ENCODE data around the gene AATK.

AATK gene

GRCh38 chr17:81109957-81110356 lies 56.1 kb downstream of the AATK start:
- DNase-seq (ENCODE audit: insufficient read length) (no peak), FAIRE-seq (no peak)
- no peak for TF ChIP-seq POLR2AphosphoS5 (IDR thresholded peaks at IDR 0.05; ENCODE audit: low read depth, low read length)
- no peak for TF ChIP-seq POLR2A (IDR thresholded peaks at IDR 0.05; ENCODE audit: low read depth, low read length)
- TF ChIP-seq TAF1 (IDR thresholded peaks at IDR 0.05; ENCODE audit: borderline replicate concordance, low read depth, low read length): no peak

DNA sequence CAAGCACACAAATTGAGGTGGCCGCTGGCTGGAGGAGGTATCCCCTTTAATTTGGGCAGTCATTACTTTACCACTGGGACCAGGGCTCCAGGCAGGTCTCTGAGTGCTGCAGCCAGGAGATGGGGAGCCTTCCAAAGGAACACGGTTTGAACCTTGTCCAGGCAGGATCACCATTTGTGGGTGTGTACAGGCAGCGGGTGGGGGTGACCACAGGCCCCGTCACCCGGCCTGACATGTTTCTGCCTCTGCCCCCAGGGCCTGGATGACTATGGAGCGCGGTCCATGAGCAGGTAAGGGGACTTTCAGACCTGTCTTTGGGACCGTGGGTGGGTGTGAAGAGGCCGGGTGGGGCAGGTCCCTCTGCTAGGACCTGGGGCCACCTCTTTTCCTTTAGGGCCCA lies 57.8 kb downstream of the AATK start:
- FAIRE-seq (no peak), DNase-seq (ENCODE audit: insufficient read length) (no peak)
- TF ChIP-seq POLR2AphosphoS5 (IDR thresholded peaks at IDR 0.05; ENCODE audit: low read depth, low read length) (no peak), TAF1 (IDR thresholded peaks at IDR 0.05; ENCODE audit: borderline replicate concordance, low read depth, low read length) (no peak), POLR2A (IDR thresholded peaks at IDR 0.05; ENCODE audit: low read depth, low read length) (no peak)

DNA sequence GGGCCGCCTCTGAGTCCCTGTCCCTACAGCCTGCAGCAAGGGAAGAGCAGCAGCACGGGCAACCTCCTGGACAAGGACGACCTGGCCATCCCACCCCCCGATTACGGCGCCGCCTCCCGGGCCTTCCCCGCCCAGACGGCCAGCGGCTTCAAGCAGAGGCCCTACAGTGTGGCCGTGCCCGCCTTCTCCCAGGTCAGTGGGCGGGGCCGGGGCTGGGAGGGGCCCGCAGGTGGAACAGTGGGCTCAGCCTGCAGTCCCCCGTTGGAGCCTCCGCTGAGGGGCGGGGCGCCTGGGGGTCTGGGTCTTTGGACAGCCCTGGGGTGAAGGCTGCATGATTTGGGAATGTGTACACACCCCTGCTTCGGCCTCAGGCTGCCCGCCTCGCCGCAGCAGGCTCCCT lies 59.3 kb downstream of the AATK start:
- FAIRE-seq (no peak), DNase-seq (ENCODE audit: insufficient read length) (no peak)
- TF ChIP-seq POLR2A (IDR thresholded peaks at IDR 0.05; ENCODE audit: low read depth, low read length) (no peak), TAF1 (IDR thresholded peaks at IDR 0.05; ENCODE audit: borderline replicate concordance, low read depth, low read length) (no peak), POLR2AphosphoS5 (IDR thresholded peaks at IDR 0.05; ENCODE audit: low read depth, low read length) (no peak)

GRCh38 chr17:81103379-81103778 lies 62.6 kb downstream of the AATK start:
- FAIRE-seq (no peak), DNase-seq (ENCODE audit: insufficient read length) (no peak)
- no peak for TF ChIP-seq POLR2A (IDR thresholded peaks at IDR 0.05; ENCODE audit: low read depth, low read length)
- no peak for TF ChIP-seq TAF1 (IDR thresholded peaks at IDR 0.05; ENCODE audit: borderline replicate concordance, low read depth, low read length)
- TF ChIP-seq POLR2AphosphoS5 (IDR thresholded peaks at IDR 0.05; ENCODE audit: low read depth, low read length): no peak

DNA sequence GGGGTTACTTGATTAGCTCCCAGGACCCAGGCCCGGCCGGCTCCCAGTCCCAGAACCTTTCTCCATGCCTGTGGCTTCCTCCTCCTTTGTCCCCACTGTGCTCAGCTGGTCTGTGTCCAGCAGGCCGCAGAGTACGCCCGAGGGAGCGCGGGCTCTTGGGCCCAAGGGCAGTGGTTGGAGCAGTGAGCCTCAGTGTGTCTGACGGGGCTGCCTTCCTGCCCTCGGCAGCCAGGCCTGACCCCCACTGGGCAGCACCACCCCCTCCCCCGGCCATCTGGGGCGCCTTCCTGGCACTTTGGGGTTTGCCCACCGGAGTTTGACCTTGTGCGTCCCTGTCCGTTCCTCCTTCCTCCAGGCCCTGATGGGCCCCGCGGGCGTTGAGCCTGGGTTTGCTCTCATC lies 63.2 kb downstream of the AATK start:
- TF ChIP-seq TAF1 (IDR thresholded peaks at IDR 0.05; ENCODE audit: borderline replicate concordance, low read depth, low read length) (no peak), POLR2A (IDR thresholded peaks at IDR 0.05; ENCODE audit: low read depth, low read length) (no peak), POLR2AphosphoS5 (IDR thresholded peaks at IDR 0.05; ENCODE audit: low read depth, low read length) (no peak)
- no peak for FAIRE-seq
- DNase-seq (ENCODE audit: insufficient read length): no peak

DNA sequence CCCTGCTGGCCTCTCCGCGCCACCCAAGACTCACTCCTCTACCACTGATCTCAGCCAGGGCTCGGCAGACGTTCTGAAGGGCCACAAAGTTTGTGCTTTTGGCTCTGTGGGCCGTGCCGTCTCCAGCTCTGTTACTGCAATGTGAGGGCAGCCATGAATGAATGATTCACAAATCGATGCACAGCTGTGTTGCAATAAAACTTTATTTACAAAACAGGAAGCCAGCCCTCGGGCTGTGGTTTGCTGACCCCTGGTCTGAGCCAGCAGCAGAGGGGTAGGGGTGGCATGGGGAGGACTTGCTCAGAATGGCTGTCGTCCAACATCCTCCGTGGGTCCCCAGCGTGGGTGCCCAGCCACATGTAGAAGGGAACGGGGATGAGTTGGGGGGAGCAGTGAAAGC lies 63.7 kb downstream of the AATK start:
- DNase-seq (ENCODE audit: insufficient read length) (no peak), FAIRE-seq (no peak)
- TF ChIP-seq POLR2AphosphoS5 (IDR thresholded peaks at IDR 0.05; ENCODE audit: low read depth, low read length): no peak
- no peak for TF ChIP-seq POLR2A (IDR thresholded peaks at IDR 0.05; ENCODE audit: low read depth, low read length)
- no peak for TF ChIP-seq TAF1 (IDR thresholded peaks at IDR 0.05; ENCODE audit: borderline replicate concordance, low read depth, low read length)

DNA sequence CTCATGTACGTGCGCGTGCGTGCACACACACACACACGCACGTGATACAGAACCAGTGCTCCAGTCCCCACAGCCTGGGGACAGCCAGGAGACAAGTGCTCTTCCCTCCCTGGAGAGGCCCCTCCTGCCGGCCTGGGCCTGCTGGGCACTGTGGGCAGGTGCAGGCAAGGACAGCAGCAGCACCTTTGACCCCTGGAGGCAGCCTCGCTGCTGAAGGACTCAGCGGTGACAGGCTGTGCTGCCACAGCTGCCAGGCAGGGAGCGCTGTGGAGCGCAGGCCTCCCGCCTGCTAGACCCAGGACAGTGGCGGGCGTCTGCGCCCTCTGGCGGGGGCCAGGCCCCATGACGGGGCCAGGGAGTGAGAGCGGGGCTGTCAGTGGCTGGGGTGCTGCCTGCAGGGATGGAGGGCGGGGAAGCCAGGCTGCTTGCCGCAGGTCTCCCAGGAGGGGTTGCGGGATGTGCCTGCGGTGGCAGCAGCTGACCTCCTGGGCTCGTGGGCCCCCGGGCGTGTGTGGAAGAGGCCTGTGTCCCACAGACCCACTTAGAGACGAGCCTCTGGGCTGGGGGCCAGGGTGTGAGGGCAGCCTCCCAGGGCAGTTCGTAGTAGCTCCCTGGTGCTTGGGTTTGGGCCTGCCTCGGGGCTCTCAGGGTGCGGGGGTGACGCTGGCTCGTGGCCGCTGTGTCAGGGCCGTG lies 64.3 kb downstream of the AATK start:
- DNase-seq (ENCODE audit: insufficient read length) (peak; percentile 100), FAIRE-seq (peak; percentile 98)

GRCh38 chr17:81100668-81101067 lies 65.4 kb downstream of the AATK start:
- DNase-seq (ENCODE audit: insufficient read length) (no peak), FAIRE-seq (no peak)
- TF ChIP-seq TAF1 (IDR thresholded peaks at IDR 0.05; ENCODE audit: borderline replicate concordance, low read depth, low read length): no peak
- no peak for TF ChIP-seq POLR2A (IDR thresholded peaks at IDR 0.05; ENCODE audit: low read depth, low read length)
- TF ChIP-seq POLR2AphosphoS5 (IDR thresholded peaks at IDR 0.05; ENCODE audit: low read depth, low read length): no peak

More for the DNA sequence above, 64.3 kb downstream of the AATK start:
- no peak for TF ChIP-seq POLR2A (IDR thresholded peaks at IDR 0.05; ENCODE audit: low read depth, low read length)
- no peak for TF ChIP-seq POLR2AphosphoS5 (IDR thresholded peaks at IDR 0.05; ENCODE audit: low read depth, low read length)
- no peak for TF ChIP-seq TAF1 (IDR thresholded peaks at IDR 0.05; ENCODE audit: borderline replicate concordance, low read depth, low read length)

DNA sequence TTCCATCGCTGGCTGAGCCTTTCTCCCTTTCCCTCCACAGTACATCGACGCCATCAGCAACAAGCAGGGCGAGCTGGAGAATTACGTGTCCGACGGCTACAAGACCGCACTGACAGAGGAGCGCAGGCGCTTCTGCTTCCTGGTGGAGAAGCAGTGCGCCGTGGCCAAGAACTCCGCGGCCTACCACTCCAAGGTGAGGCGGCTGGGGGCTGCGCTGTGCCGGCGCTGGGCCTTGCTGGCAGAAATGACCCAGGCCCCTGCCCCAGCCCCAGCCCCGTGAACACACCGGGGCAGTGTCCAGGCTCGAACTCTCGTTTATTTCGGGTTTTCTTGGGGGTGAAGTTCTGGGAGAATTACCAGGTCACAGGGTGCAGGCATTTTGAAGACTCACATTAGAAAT lies 66.1 kb downstream of the AATK start:
- DNase-seq (ENCODE audit: insufficient read length) (no peak), FAIRE-seq (no peak)
- no peak for TF ChIP-seq POLR2AphosphoS5 (IDR thresholded peaks at IDR 0.05; ENCODE audit: low read depth, low read length)
- no peak for TF ChIP-seq POLR2A (IDR thresholded peaks at IDR 0.05; ENCODE audit: low read depth, low read length)
- TF ChIP-seq TAF1 (IDR thresholded peaks at IDR 0.05; ENCODE audit: borderline replicate concordance, low read depth, low read length): no peak

DNA sequence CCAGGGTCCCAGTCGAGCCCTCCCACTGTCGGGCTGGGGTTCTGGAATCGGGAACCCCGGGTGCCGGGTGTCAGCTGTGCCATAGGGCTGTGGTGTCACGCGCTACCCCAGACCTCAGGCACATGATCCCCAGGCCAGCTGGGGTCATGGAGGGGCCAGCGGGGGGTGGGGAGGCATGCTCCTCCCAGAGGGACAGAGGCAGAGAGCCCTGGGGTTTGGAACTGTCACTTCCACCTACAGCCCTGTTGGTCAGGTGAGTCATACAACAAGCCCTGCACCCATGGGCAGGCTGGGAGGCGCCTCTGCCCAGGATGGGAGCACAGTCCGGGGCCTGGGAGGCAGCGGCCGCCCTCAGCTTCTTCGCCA lies 68.1 kb downstream of the AATK start:
- TF ChIP-seq POLR2AphosphoS5 (IDR thresholded peaks at IDR 0.05; ENCODE audit: low read depth, low read length) (no peak), TAF1 (IDR thresholded peaks at IDR 0.05; ENCODE audit: borderline replicate concordance, low read depth, low read length) (no peak), POLR2A (IDR thresholded peaks at IDR 0.05; ENCODE audit: low read depth, low read length) (no peak)
- DNase-seq (ENCODE audit: insufficient read length) (no peak), FAIRE-seq (no peak)

DNA sequence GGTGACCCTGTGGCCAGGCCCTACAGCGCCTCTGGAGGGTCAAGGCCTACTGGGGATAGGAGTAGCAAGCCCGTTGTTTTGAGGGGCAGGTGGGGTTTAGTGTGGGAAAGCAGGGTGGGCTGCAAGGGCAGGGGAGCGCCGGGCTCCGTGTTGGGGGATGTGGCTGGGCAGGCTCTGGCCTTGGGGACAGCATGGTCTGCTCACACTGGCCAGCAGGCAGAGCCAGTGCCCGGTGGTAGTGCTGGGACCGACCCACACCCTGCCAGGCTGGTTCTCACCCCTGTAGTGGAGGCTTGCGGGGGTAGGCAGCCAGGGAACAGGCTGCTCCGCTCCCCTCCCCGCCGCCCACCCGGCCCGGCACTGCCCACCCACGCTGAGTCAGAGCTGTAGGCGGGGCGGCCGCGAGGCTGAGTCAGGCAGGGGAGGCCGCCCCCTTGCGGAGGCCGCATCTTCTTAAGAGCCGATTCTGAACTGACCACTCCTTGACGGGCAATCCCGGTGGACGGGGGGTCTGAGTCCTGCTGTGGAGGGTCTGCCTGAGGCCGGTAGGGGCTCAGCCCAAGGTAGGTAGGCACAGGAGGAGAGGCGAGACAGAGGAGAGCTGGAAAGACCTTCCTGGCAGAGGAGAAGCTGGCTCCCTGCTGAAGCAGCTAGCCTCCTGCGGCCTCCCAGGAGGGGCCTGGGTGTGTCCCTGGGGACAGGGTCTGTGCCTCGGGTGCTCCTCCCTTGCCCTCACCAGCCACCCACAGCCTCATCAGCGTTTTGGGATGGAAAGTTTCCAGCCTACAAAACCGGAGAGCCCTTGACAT lies 68.7 kb downstream of the AATK start:
- TF ChIP-seq POLR2A (IDR thresholded peaks at IDR 0.05; ENCODE audit: low read depth, low read length) (no peak), TAF1 (IDR thresholded peaks at IDR 0.05; ENCODE audit: borderline replicate concordance, low read depth, low read length) (no peak), POLR2AphosphoS5 (IDR thresholded peaks at IDR 0.05; ENCODE audit: low read depth, low read length) (no peak)
- no peak for DNase-seq (ENCODE audit: insufficient read length)
- no peak for FAIRE-seq

DNA sequence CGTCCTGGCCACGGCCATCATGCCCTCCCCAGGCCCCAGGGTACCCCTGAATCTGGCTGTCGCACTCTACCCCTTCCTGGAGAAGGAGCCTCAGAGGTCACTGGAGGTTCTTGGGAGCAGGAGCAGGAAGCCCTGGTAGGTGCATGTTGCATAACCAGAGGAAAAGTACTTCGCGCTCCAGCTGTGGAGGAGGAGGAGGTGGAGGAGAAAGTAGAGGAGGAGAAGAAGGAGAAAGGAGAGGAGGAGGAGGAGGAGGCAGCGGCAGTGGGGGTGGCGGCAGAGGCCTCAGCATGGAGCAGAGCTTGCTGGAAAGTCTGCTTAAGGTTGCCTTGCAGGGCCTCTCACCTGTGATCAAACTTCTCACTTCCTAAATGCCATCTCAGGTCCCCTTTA lies 69.3 kb downstream of the AATK start:
- DNase-seq (ENCODE audit: insufficient read length) (no peak), FAIRE-seq (no peak)
- TF ChIP-seq TAF1 (IDR thresholded peaks at IDR 0.05; ENCODE audit: borderline replicate concordance, low read depth, low read length) (no peak), POLR2AphosphoS5 (IDR thresholded peaks at IDR 0.05; ENCODE audit: low read depth, low read length) (no peak), POLR2A (IDR thresholded peaks at IDR 0.05; ENCODE audit: low read depth, low read length) (no peak)
